ENCODE results near the gene NBDY.
"Not testable (repeated sequence)": the region's sequence is repeated elsewhere in the genome, so short reads cannot be mapped to it uniquely, and the experiment has no call there.

Gene NBDY

DNA sequence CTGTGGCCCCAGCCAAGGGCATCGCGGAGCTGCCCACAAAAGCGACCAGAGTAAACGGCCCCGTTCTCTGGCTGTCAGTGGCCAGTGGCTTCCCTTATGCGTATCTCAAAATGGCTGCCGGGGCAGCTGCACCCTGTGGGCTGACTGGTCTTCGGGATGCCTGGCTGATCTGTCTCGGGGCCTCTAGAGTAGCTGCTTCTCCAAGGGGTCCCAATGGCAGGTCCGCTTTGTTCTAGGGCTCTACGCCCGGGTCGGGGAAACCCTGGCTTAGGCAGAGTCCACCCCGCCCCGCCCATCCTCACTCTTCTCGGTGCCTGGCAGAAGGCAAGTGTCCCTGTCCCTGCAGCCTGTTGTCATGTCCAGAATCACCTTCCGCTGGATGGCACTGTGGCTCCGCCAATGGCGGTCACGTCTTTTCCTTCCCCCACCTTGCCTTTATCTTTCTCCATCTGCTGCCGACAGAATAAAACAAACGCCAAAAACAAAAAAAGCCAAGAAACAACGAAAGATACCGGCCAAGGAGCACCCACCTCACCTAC is 44.5 kb downstream of the NBDY start:
- not testable (repeated sequence) for H3K56ac ChIP-seq (ENCODE audit: low read length); H3K9ac ChIP-seq (ENCODE audit: low read length); H3K79me1 ChIP-seq (ENCODE audit: low read length); DNase-seq; H2BK5ac ChIP-seq (ENCODE audit: low read length); H2AK5ac ChIP-seq (ENCODE audit: low read length); H3K27ac ChIP-seq (ENCODE audit: low read depth, low read length); H3K27me3 ChIP-seq (ENCODE audit: insufficient read depth, low read length, poor library complexity); H3K23ac ChIP-seq (ENCODE audit: low read length); H3K4ac ChIP-seq (ENCODE audit: low read depth, low read length); H3K36me3 ChIP-seq (ENCODE audit: control insufficient read depth, insufficient read depth, low read length); H3K18ac ChIP-seq (ENCODE audit: low read length); H3K79me2 ChIP-seq (ENCODE audit: control insufficient read depth, insufficient read depth, low read length); H3K4me3 ChIP-seq (ENCODE audit: low read length); H2BK15ac ChIP-seq (replicated peaks; ENCODE audit: low read depth); H4K5ac ChIP-seq (ENCODE audit: low read length); H4K8ac ChIP-seq (ENCODE audit: low read depth, low read length); H3K4me1 ChIP-seq (ENCODE audit: control insufficient read depth, low read depth, low read length); H3K4me2 ChIP-seq (ENCODE audit: low read length); H2BK120ac ChIP-seq (ENCODE audit: low read depth, low read length)
- no CpG with 5 or more reads among the region's 24 CpGs for WGBS (ENCODE audit: extremely low coverage, insufficient coverage, low lambda C conversion rate)

DNA sequence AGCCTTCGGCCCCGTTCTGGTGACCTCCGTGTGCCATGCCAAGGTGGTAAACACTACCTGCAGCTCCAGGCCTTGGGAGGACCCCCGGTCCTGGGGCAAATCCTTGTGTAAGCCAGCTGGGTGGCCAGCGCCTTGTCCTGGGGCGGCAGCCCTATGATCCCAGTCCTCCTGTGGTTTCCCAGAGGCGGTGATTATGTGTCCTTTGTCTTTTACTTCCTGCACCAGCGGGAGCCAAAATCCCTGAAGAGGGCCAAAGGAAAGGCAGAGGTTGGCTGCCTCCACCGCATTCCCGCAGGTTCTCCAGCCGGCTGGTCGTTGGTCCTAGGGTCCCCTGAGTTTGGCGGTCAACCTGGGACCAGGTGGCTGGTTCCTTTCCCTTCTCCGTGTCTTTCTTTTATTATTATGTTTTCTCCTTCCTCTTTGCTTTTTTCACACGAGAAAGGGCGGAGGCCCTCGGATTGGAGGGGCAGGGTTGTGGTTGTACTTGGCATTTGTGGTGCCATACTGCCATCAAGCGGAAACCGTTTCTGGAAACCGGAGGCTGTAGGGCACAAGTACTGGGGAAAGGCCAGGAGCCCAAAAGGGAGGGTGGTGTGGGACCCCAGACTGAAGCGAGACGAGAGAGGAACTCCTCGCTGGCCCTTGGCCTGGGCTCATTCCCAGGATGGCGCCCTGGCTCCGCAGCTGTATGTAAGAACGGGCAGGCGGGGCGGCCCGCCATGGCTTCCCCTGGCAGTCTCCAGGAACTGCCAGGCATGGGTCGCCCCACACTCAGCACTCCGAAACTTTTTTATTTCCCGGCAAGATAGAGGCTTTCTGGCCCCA is 49.3 kb downstream of the NBDY start:
- H3K4me1 ChIP-seq (ENCODE audit: control insufficient read depth, low read depth, low read length); H2AK5ac ChIP-seq (ENCODE audit: low read length); H3K9ac ChIP-seq (ENCODE audit: low read length); H2BK5ac ChIP-seq (ENCODE audit: low read length); DNase-seq; H2BK15ac ChIP-seq (replicated peaks; ENCODE audit: low read depth); H3K56ac ChIP-seq (ENCODE audit: low read length); H3K79me1 ChIP-seq (ENCODE audit: low read length); H3K27ac ChIP-seq (ENCODE audit: low read depth, low read length); H3K4me2 ChIP-seq (ENCODE audit: low read length); H3K4me3 ChIP-seq (ENCODE audit: low read length); H3K4ac ChIP-seq (ENCODE audit: low read depth, low read length); H4K5ac ChIP-seq (ENCODE audit: low read length); H2BK120ac ChIP-seq (ENCODE audit: low read depth, low read length); H3K27me3 ChIP-seq (ENCODE audit: insufficient read depth, low read length, poor library complexity); H3K18ac ChIP-seq (ENCODE audit: low read length); H3K36me3 ChIP-seq (ENCODE audit: control insufficient read depth, insufficient read depth, low read length); H3K79me2 ChIP-seq (ENCODE audit: control insufficient read depth, insufficient read depth, low read length); H3K23ac ChIP-seq (ENCODE audit: low read length); H4K8ac ChIP-seq (ENCODE audit: low read depth, low read length): not testable (repeated sequence)
- WGBS (ENCODE audit: extremely low coverage, insufficient coverage, low lambda C conversion rate), result no CpG with 5 or more reads among the region's 32 CpGs

DNA sequence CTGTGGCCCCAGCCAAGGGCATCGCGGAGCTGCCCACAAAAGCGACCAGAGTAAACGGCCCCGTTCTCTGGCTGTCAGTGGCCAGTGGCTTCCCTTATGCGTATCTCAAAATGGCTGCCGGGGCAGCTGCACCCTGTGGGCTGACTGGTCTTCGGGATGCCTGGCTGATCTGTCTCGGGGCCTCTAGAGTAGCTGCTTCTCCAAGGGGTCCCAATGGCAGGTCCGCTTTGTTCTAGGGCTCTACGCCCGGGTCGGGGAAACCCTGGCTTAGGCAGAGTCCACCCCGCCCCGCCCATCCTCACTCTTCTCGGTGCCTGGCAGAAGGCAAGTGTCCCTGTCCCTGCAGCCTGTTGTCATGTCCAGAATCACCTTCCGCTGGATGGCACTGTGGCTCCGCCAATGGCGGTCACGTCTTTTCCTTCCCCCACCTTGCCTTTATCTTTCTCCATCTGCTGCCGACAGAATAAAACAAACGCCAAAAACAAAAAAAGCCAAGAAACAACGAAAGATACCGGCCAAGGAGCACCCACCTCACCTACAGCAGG is 50.0 kb downstream of the NBDY start:
- not testable (repeated sequence) for H3K4me3 ChIP-seq (ENCODE audit: low read length); H3K23ac ChIP-seq (ENCODE audit: low read length); H4K5ac ChIP-seq (ENCODE audit: low read length); H3K36me3 ChIP-seq (ENCODE audit: control insufficient read depth, insufficient read depth, low read length); H2BK5ac ChIP-seq (ENCODE audit: low read length); H2AK5ac ChIP-seq (ENCODE audit: low read length); H3K27ac ChIP-seq (ENCODE audit: low read depth, low read length); H3K18ac ChIP-seq (ENCODE audit: low read length); H3K27me3 ChIP-seq (ENCODE audit: insufficient read depth, low read length, poor library complexity); H3K9ac ChIP-seq (ENCODE audit: low read length); H3K79me2 ChIP-seq (ENCODE audit: control insufficient read depth, insufficient read depth, low read length); H3K4ac ChIP-seq (ENCODE audit: low read depth, low read length); H2BK120ac ChIP-seq (ENCODE audit: low read depth, low read length); H3K4me2 ChIP-seq (ENCODE audit: low read length); H3K4me1 ChIP-seq (ENCODE audit: control insufficient read depth, low read depth, low read length); DNase-seq; H2BK15ac ChIP-seq (replicated peaks; ENCODE audit: low read depth); H3K56ac ChIP-seq (ENCODE audit: low read length); H4K8ac ChIP-seq (ENCODE audit: low read depth, low read length); H3K79me1 ChIP-seq (ENCODE audit: low read length)
- no CpG with 5 or more reads among the region's 24 CpGs for WGBS (ENCODE audit: extremely low coverage, insufficient coverage, low lambda C conversion rate)

- no CpG with 5 or more reads among the region's 22 CpGs for WGBS (ENCODE audit: extremely low coverage, insufficient coverage, low lambda C conversion rate)
Measured at GRCh38 chrX:56780681-56781649, 51.9 kb downstream of the NBDY start.

DNA sequence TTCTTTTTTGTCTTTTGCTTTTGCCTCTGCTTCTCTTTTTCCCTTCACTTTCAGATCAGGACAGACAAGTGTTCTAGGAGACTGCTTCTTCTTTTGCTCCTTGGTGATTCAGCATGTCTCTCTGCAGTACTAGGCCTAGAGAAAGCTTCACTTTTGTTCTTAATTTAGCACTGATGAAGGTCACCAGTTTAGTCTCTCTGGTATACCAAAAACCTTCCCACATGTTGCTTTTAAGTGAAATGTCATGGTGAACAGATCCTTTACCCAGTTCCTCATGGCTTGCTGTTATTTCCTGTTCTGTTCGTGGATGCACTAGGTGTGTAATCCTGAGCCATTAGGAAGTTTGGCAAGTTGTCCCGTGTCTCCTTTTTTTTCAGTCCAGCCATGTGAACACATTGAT is 53.3 kb downstream of the NBDY start:
- H3K36me3 ChIP-seq (ENCODE audit: control insufficient read depth, insufficient read depth, low read length), result no peaks in the 10 kb centered on the region
- H3K27ac ChIP-seq (ENCODE audit: low read depth, low read length), result no peak overlapping the region
- WGBS (ENCODE audit: extremely low coverage, insufficient coverage, low lambda C conversion rate), result no CpG with 5 or more reads among the region's 2 CpGs
- no peak overlapping the region for H2BK15ac ChIP-seq (replicated peaks; ENCODE audit: low read depth)
- no peak overlapping the region for H3K23ac ChIP-seq (ENCODE audit: low read length)
- H3K4me2 ChIP-seq (ENCODE audit: low read length), result no peak overlapping the region
- no peaks in the 10 kb centered on the region for H3K79me2 ChIP-seq (ENCODE audit: control insufficient read depth, insufficient read depth, low read length)
- H2AK5ac ChIP-seq (ENCODE audit: low read length), result no peak overlapping the region
- peaks cover 3% of the 10 kb centered on the region for H3K79me1 ChIP-seq (ENCODE audit: low read length)
- no peak overlapping the region for H4K5ac ChIP-seq (ENCODE audit: low read length)
- H4K8ac ChIP-seq (ENCODE audit: low read depth, low read length), result no peak overlapping the region
- H3K4me1 ChIP-seq (ENCODE audit: control insufficient read depth, low read depth, low read length), result no peaks in the 10 kb centered on the region
- H3K56ac ChIP-seq (ENCODE audit: low read length), result no peak overlapping the region
- H3K18ac ChIP-seq (ENCODE audit: low read length), result no peak overlapping the region
- H3K27me3 ChIP-seq (ENCODE audit: insufficient read depth, low read length, poor library complexity), result no peaks in the 10 kb centered on the region
- no peak overlapping the region for H2BK120ac ChIP-seq (ENCODE audit: low read depth, low read length)
- DNase-seq, result no peak
- H2BK5ac ChIP-seq (ENCODE audit: low read length), result no peak overlapping the region
- H3K9ac ChIP-seq (ENCODE audit: low read length), result no peak overlapping the region
- H3K4ac ChIP-seq (ENCODE audit: low read depth, low read length), result no peak overlapping the region
- H3K4me3 ChIP-seq (ENCODE audit: low read length), result no peak overlapping the region

More at GRCh38 chrX:56780681-56781649, 51.9 kb downstream of the NBDY start:
- not testable (repeated sequence) for H3K27ac ChIP-seq (ENCODE audit: low read depth, low read length); H3K56ac ChIP-seq (ENCODE audit: low read length); H3K4me2 ChIP-seq (ENCODE audit: low read length); DNase-seq; H2BK120ac ChIP-seq (ENCODE audit: low read depth, low read length); H2AK5ac ChIP-seq (ENCODE audit: low read length); H4K8ac ChIP-seq (ENCODE audit: low read depth, low read length); H3K79me2 ChIP-seq (ENCODE audit: control insufficient read depth, insufficient read depth, low read length); H3K79me1 ChIP-seq (ENCODE audit: low read length); H3K4ac ChIP-seq (ENCODE audit: low read depth, low read length); H3K4me3 ChIP-seq (ENCODE audit: low read length); H3K9ac ChIP-seq (ENCODE audit: low read length); H3K4me1 ChIP-seq (ENCODE audit: control insufficient read depth, low read depth, low read length); H4K5ac ChIP-seq (ENCODE audit: low read length); H2BK5ac ChIP-seq (ENCODE audit: low read length); H2BK15ac ChIP-seq (replicated peaks; ENCODE audit: low read depth); H3K23ac ChIP-seq (ENCODE audit: low read length); H3K27me3 ChIP-seq (ENCODE audit: insufficient read depth, low read length, poor library complexity); H3K18ac ChIP-seq (ENCODE audit: low read length); H3K36me3 ChIP-seq (ENCODE audit: control insufficient read depth, insufficient read depth, low read length)

Measured in mesendoderm (in vitro differentiated cells).